AG09309 (cell line): ENCODE results near the gene CAPNS2.

Source experiments
- DNase-seq: peaks from one replicate; pipeline ENCODE4 v3.0.0-alpha.2; 2010; ENCODE audit warnings: low read depth
- H3K4me3 ChIP-seq: 2 replicates; pipeline ENCODE4 v1.5.1; 2011; ENCODE audit warnings: mild to moderate bottlenecking, low read depth, low read length, moderate library complexity; ENCODE audit not compliant: control insufficient read depth
- CTCF ChIP-seq: IDR thresholded peaks from 2 replicates; pipeline ENCODE4 v1.5.1; 2011; ENCODE audit warnings: mild to moderate bottlenecking, low read depth, low read length, inconsistent platforms; ENCODE audit not compliant: insufficient read depth, control insufficient read depth; ENCODE audit errors: missing control alignments

The CAPNS2 gene

GRCh38 chr16:55571191-55571897 is 4.9 kb downstream of the CAPNS2 start:
- no peak for DNase-seq
- H3K4me3 ChIP-seq = no peak overlapping the region
- no peak for TF ChIP-seq CTCF

- no peak overlapping the region for H3K4me3 ChIP-seq
- TF ChIP-seq CTCF = no peak
- no peak for DNase-seq
Observed at GRCh38 chr16:55572439-55572838, 6.0 kb downstream of the CAPNS2 start.

- no peak for TF ChIP-seq CTCF
- no peak overlapping the region for H3K4me3 ChIP-seq
- DNase-seq = no peak
Observed at GRCh38 chr16:55574811-55575210, 8.3 kb downstream of the CAPNS2 start.

GRCh38 chr16:55575496-55575895 is 9.0 kb downstream of the CAPNS2 start:
- no peak overlapping the region for H3K4me3 ChIP-seq
- no peak for DNase-seq
- no peak for TF ChIP-seq CTCF

- no peak for TF ChIP-seq CTCF
Observed at GRCh38 chr16:55576384-55576783, 9.9 kb downstream of the CAPNS2 start.

GRCh38 chr16:55577887-55578286 is 11.4 kb downstream of the CAPNS2 start:
- H3K4me3 ChIP-seq = no peak overlapping the region
- no peak for TF ChIP-seq CTCF
- no peak for DNase-seq

More at GRCh38 chr16:55576384-55576783, 9.9 kb downstream of the CAPNS2 start:
- no peak overlapping the region for H3K4me3 ChIP-seq
- no peak for DNase-seq
